ENCODE measurements around the gene COQ7. TPM values are rescaled to one million over a fixed set of nuclear protein-coding genes. Genes with fewer than 3 reads are reported as not detected.

The COQ7 gene
- total RNA-seq, 2 donors from 2014 or later = 20.4 to 22.0 TPM

DNA sequence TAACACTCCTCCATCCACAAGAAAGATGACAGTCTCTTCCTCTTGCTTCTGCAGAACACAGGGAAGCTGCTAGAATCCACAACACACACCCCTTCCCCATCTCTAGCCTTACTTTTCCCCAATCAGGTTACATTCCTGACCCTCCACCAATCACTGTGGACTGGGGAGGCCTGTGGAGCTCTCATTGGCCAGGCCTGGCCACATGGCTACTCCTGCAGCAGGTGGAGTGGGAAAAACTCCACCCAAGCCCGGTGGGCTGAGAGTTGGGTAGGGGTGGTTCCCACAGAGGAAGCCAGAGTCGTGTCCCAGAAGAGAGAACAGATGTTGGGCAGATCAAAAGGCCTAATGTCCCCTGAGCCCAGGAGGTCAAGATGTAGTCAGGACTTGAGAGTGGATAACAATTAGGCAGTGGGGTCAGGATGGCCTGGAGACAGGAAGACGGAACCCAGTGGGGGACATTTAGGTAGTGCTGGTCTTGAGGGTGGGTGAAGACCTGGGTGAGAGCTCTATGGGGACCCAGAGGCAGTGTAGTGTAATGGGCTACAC, 22.1 kb downstream of the COQ7 start:
- Mint-ChIP-seq H3K27ac (no peak overlapping the region), H3K36me3 (ENCODE audit: low read depth) (no peaks in the 10 kb centered on the region), H3K4me3 (no peak overlapping the region), H3K27me3 (ENCODE audit: insufficient read depth) (peaks cover 13% of the 10 kb centered on the region), H3K4me1 (peaks cover 15% of the 10 kb centered on the region), H3K9me3 (peaks cover 2% of the 10 kb centered on the region)
- H3K27ac ChIP-seq (ENCODE audit: low read depth, low read length) = no peak overlapping the region
- no peaks in the 10 kb centered on the region for H3K36me3 ChIP-seq (ENCODE audit: control insufficient read depth, insufficient read depth, low read length)
- H3K9me3 ChIP-seq (ENCODE audit: control insufficient read depth, low read length) = peaks cover 7% of the 10 kb centered on the region
- no peaks in the 10 kb centered on the region for H3K4me1 ChIP-seq (ENCODE audit: control insufficient read depth, insufficient read depth, low read length)
- H3K4me3 ChIP-seq (ENCODE audit: low read length) = no peak overlapping the region
- WGBS, 2 experiments (ENCODE audit: insufficient coverage in 1 of 2, insufficient read length in 1 of 2) = 94 to 97% methylated on average over 2 to 3 of the region's 3 CpGs
- TF ChIP-seq, protein P1, sequence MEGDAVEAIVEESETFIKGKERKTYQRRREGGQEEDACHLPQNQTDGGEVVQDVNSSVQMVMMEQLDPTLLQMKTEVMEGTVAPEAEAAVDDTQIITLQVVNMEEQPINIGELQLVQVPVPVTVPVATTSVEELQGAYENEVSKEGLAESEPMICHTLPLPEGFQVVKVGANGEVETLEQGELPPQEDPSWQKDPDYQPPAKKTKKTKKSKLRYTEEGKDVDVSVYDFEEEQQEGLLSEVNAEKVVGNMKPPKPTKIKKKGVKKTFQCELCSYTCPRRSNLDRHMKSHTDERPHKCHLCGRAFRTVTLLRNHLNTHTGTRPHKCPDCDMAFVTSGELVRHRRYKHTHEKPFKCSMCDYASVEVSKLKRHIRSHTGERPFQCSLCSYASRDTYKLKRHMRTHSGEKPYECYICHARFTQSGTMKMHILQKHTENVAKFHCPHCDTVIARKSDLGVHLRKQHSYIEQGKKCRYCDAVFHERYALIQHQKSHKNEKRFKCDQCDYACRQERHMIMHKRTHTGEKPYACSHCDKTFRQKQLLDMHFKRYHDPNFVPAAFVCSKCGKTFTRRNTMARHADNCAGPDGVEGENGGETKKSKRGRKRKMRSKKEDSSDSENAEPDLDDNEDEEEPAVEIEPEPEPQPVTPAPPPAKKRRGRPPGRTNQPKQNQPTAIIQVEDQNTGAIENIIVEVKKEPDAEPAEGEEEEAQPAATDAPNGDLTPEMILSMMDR (conservative IDR thresholded peaks at IDR 0.05) = no peak
- H3K27me3 ChIP-seq (ENCODE audit: control insufficient read depth, insufficient read depth, low read length, poor library complexity, severe bottlenecking) = no peaks in the 10 kb centered on the region
- no peak overlapping the region for H3K9ac ChIP-seq (ENCODE audit: extremely low read depth, low read length, poor library complexity, severe bottlenecking)
- DNase-seq = no peak

DNA sequence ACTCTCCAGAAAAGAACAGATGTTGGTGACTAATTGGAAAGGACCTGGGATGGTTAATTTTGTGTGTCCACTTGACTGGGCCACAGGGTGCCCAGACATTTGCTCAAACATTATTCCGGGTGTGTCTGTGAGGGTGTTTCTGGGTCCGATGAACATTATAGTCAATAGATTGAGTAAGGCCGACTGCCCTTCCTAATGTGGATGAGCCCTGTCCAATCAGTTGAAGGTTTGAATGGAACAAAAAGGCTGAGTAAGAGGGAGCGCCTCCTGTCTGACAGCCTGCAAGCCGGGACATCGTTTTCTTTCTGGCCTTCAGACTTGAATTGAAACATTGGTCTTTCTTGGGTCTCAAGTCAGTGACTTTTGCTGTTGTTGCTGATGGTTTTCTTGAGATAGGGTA, 23.5 kb downstream of the COQ7 start:
- no peak for DNase-seq
- Histone ChIP-seq H3K36me3 (ENCODE audit: control insufficient read depth, insufficient read depth, low read length) (no peaks in the 10 kb centered on the region), H3K27me3 (ENCODE audit: control insufficient read depth, insufficient read depth, low read length, poor library complexity, severe bottlenecking) (no peaks in the 10 kb centered on the region), H3K9ac (ENCODE audit: extremely low read depth, low read length, poor library complexity, severe bottlenecking) (no peak overlapping the region), H3K4me3 (ENCODE audit: low read length) (no peak overlapping the region), H3K9me3 (ENCODE audit: control insufficient read depth, low read length) (no peaks in the 10 kb centered on the region), H3K27ac (ENCODE audit: low read depth, low read length) (no peak overlapping the region), H3K4me1 (ENCODE audit: control insufficient read depth, insufficient read depth, low read length) (no peaks in the 10 kb centered on the region)
- peaks cover 4% of the 10 kb centered on the region for H3K27me3 Mint-ChIP-seq (ENCODE audit: insufficient read depth)
- TF ChIP-seq, protein P1 (conservative IDR thresholded peaks at IDR 0.05) = no peak
- 92 to 95% methylated on average over 6 of the region's 6 CpGs for WGBS, 2 experiments (ENCODE audit: insufficient coverage in 1 of 2, insufficient read length in 1 of 2)
- no peak overlapping the region for H3K27ac Mint-ChIP-seq
- H3K4me1 Mint-ChIP-seq = peaks cover 10% of the 10 kb centered on the region
- H3K4me3 Mint-ChIP-seq = no peak overlapping the region
- H3K9me3 Mint-ChIP-seq = peaks cover 2% of the 10 kb centered on the region
- no peaks in the 10 kb centered on the region for H3K36me3 Mint-ChIP-seq (ENCODE audit: low read depth)

- H3K4me1 ChIP-seq (ENCODE audit: control insufficient read depth, insufficient read depth, low read length) = no peaks in the 10 kb centered on the region
- no peaks in the 10 kb centered on the region for H3K36me3 Mint-ChIP-seq (ENCODE audit: low read depth)
- peaks cover 8% of the 10 kb centered on the region for H3K4me1 Mint-ChIP-seq
- H3K36me3 ChIP-seq (ENCODE audit: control insufficient read depth, insufficient read depth, low read length) = no peaks in the 10 kb centered on the region
- no peak overlapping the region for H3K27ac Mint-ChIP-seq
- H3K9ac ChIP-seq (ENCODE audit: extremely low read depth, low read length, poor library complexity, severe bottlenecking) = no peak overlapping the region
- H3K9me3 ChIP-seq (ENCODE audit: control insufficient read depth, low read length) = peaks cover under 1% of the 10 kb centered on the region
- H3K27ac ChIP-seq (ENCODE audit: low read depth, low read length) = no peak overlapping the region
- no peaks in the 10 kb centered on the region for H3K27me3 Mint-ChIP-seq (ENCODE audit: insufficient read depth)
- DNase-seq = no peak
- H3K4me3 Mint-ChIP-seq = no peak overlapping the region
- peaks cover 3% of the 10 kb centered on the region for H3K9me3 Mint-ChIP-seq
- no peaks in the 10 kb centered on the region for H3K27me3 ChIP-seq (ENCODE audit: control insufficient read depth, insufficient read depth, low read length, poor library complexity, severe bottlenecking)
- no peak overlapping the region for H3K4me3 ChIP-seq (ENCODE audit: low read length)
- WGBS, 2 experiments (ENCODE audit: insufficient coverage in 1 of 2, insufficient read length in 1 of 2) = 70 to 92% methylated on average over 1 to 2 of the region's 2 CpGs
- TF ChIP-seq, protein P1 (conservative IDR thresholded peaks at IDR 0.05) = no peak
These were observed 25.4 kb downstream of the COQ7 start for GRCh38 chr16:19092653-19093410.
